HL-60/S4 treated with phorbol 12-myristate 13-acetate at 8.2 ng/mL for 4 days and 3 days (cell line): ENCODE results near the gene KIRREL2.
"Not testable (repeated sequence)": the region's sequence is repeated elsewhere in the genome, so short reads cannot be mapped to it uniquely, and the experiment has no call there.

Source experiments
- in situ Hi-C: fragments of 300-500 bp; cut with MboI; formaldehyde crosslinking; loops from 2 replicates; pipeline ENCODE4 v1.15.0; 2022; ENCODE audit warnings: low sequenced_read_pairs

The KIRREL2 gene

DNA sequence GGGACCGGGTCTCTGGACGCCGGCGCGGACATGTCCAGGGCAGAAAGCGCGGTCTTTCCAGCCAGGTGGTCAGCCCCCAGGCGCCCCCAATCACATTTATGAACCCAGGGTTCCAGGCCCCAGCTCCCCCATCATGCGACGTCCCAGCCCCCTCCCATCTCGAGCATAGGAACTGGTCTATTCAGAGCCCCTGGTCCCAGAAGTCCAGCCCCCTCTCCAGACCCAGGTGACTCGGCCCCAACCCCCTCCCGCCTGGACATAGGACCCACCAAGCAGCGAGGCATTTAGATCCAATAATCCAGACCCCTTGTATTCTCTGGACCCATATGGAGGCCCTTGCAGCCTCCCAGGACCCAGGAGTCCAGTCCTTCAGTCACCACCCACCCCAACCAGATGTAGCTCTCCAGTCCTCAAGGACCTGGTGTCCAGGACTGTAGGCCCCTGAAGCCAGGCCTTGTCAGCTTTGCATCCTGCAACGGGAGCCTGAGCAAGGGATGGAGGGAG, 12.2 kb downstream of the KIRREL2 start:
- in situ Hi-C loops: no loop called here

DNA sequence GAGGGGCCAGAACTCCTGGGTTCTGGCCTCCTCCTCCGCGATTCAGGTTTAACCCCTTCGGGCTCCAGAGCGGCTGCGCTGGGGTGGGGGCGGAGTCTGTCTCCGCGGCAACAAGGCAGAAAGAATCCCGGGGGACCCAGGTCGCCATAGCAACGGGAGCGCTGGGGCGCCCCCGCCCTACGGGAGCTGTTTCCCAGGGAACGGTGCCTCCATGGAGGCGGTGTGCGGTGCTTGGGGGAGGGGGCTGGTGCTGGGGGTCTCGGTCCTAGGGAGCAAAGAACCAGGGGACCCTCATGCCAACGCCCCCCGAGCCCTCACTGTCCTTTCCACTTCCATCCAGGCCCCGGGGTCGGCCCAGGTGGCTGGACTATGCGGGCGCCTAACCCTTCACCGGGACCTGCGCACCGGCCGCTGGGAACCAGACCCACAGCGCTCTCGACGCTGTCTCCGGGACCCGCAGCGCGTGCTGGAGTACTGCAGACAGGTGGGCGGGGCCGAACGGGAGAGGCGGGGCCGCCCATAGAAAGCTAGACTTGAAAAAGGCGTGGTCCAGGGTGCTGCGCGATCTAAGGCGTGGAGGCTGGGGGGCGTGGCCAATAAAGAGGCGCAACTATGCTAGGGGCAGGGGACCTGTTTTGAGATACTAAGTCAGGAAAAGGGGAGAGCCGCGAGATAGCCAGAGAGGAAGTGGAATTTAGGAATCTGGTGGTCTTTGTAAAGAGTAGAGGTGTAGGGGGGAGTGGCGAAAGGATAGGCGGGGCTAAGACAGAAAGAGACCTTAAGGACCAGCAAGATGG, 12.8 kb downstream of the KIRREL2 start:
- in situ Hi-C loops: loop anchor here (10.0 kb wide), 1 partner anchor 65 kb away; the partner anchor contains the start of gene LRFN3

DNA sequence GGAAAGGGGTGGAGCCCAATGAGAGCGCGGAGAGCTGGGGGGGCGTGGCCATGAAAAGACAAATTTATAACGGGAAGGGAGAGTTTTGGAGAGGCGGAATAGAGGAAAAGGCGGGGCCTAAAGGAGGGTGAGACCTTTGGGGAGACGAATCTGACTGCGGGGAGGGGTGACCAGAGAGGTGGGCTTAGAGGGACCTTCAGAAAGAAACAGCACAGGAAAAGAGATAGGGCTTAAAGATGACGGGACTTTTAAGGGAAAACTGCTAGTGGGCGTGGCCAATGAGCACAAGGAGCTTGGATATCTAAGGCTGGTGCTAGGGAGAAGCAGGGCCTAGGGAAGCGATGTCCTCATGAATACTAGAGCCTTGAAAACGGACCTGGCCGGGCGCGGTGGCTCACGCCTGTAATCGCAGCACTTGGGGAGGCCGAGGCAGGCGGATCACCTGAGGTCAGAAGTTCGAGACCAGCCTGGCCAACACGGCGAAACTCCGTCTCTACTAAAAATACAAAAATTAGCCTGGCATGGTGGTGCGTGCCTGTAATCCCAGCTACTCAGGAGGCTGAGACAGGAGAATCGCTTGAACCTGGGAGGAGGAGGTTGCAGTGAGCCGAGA, 13.5 kb downstream of the KIRREL2 start:
- in situ Hi-C loops: loop anchor here (10.0 kb wide), 1 partner anchor 65 kb away; the partner anchor contains the start of gene LRFN3

DNA sequence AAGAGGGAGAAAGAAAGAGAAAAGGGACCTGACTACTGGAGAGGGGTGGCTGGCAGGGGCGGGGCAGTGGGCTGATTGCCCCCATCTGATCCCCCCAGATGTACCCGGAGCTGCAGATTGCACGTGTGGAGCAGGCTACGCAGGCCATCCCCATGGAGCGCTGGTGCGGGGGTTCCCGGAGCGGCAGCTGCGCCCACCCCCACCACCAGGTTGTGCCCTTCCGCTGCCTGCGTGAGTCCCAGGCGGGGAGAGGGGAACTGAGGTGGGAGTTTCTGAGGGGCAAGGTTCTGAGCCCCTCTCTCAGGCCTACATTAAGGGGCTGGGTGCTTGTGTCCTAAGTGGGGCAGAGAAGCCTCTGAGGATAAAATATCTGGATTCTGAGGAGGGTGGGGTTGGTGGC, 14.1 kb downstream of the KIRREL2 start:
- in situ Hi-C loops: loop anchor here (10.0 kb wide), 1 partner anchor 64 kb away; the partner anchor contains the start of gene LRFN3

DNA sequence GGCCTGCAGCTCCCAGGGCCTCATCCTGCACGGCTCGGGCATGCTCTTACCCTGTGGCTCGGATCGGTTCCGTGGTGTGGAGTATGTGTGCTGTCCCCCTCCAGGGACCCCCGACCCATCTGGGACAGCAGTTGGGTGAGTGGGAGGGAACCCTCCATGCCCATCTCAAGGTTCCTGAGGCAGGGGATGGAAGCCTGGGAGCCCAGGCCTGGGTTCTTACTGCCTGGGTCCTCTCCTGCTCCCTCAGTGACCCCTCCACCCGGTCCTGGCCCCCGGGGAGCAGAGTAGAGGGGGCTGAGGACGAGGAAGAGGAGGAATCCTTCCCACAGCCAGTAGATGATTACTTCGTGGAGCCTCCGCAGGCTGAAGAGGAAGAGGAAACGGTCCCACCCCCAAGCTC, 14.9 kb downstream of the KIRREL2 start:
- in situ Hi-C loops: loop anchor here (10.0 kb wide), 1 partner anchor 63 kb away; the partner anchor contains the start of gene LRFN3

DNA sequence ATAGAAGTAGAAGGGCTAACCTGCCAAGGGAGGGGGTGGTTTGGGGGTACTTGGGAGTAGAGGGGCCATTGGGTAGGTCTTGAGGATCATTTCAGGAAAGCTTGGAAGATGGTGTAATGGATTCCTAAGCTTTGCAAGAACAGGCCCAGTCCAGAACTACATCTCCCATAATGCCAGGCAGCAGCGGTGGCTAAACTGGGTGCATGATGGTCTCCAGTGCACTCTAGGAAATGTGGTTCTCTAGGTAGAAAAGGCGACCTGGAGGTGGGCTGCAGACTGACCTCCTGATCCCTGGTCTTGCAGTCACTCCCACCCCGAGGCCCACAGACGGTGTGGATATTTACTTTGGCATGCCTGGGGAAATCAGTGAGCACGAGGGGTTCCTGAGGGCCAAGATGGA, 15.5 kb downstream of the KIRREL2 start:
- in situ Hi-C loops: loop anchor here (10.0 kb wide), 1 partner anchor 63 kb away; the partner anchor contains the start of gene LRFN3

DNA sequence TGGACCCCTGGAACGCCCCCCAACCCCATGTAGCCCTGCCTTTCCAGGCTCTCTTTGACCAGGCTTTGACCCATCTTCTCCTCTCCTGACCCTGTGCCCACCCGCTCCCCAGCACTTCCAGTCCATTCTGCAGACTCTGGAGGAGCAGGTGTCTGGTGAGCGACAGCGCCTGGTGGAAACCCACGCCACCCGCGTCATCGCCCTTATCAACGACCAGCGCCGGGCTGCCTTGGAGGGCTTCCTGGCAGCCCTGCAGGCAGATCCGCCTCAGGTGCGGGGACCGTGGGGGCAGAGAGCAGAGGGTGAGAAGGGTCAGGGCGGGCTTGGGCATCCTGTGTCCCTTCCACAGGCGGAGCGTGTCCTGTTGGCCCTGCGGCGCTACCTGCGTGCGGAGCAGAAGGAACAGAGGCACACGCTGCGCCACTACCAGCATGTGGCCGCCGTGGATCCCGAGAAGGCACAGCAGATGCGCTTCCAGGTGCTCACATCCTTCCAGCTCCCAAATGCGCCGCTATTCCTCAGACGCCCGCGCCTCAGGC, 17.8 kb downstream of the KIRREL2 start:
- in situ Hi-C loops: loop anchor here (10.0 kb wide), 1 partner anchor 60 kb away; the partner anchor contains the start of gene LRFN3

DNA sequence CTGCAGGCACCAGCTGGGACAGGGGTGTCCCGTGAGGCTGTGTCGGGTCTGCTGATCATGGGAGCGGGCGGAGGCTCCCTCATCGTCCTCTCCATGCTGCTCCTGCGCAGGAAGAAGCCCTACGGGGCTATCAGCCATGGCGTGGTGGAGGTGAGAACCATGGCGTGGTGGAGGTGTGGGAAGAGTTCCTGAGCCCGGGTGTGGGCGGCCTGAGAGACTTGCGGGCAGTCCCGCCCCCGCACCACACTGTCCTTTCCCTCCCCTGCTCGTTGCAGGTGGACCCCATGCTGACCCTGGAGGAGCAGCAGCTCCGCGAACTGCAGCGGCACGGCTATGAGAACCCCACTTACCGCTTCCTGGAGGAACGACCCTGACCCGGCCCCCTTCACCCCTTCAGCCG, 22.4 kb downstream of the KIRREL2 start:
- in situ Hi-C loops: loop anchor here (10.0 kb wide), 1 partner anchor 56 kb away; the partner anchor contains the start of gene LRFN3

DNA sequence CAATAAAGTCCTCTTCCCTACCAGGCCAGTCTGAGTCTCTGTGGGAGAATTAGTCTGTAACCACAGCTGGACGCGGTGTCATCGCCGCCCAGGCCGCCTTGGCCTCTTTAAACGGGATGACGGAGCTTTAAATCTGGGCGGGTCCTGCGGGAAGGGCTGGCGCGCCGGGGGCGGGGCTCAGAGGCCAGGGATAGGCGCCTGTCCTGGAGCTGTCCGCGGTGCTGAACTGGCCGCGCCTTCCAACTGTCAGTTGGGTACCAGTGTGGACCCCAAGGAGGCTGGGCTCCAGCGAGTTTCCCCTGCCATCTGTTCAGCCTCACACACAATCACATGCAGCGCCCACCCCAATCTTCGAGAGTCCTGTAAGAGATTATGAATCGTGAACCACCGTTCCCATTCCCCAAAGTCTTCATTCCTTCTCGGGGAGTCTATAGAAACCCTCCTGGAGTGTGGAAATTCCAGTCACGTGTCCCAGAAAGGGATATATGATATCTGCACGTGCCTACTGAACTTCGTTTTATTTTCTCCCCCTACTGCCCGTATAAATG, 23.1 kb downstream of the KIRREL2 start:
- in situ Hi-C loops: loop anchor here (10.0 kb wide), 1 partner anchor 55 kb away; the partner anchor contains the start of gene LRFN3

DNA sequence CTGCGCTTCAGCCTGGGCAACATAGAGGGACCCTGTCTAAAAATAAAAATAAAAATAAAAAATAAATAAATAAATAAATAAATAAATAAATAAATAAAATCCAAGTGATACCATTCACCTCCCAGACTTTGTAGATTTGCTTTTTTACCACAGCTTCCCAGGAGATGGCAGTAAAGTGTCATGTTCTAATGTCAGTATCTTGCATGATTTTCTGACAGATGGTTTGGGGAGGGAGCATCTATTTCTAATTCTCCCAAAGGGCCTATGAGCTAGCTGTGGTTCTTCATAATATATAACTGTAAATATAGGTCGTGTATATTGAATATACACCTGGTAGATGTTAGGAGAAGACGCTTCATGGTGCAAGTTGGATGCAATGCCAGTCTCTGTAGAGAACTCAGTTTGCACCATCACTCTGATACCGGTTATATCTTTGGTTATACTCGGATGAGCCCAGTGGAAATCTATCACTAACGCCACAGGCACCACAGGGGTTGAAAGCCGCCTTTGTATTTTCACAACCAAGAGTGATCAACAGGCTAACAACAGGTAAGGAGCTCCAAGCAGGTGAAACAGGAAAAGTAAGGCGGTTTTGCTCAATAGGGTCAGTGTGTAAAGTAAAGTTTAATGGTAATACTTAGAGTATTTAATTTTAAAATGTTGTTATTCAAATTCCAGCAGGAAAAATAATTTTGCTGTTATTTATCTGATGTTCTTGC, 25.6 kb downstream of the KIRREL2 start:
- in situ Hi-C loops: no loop called here

DNA sequence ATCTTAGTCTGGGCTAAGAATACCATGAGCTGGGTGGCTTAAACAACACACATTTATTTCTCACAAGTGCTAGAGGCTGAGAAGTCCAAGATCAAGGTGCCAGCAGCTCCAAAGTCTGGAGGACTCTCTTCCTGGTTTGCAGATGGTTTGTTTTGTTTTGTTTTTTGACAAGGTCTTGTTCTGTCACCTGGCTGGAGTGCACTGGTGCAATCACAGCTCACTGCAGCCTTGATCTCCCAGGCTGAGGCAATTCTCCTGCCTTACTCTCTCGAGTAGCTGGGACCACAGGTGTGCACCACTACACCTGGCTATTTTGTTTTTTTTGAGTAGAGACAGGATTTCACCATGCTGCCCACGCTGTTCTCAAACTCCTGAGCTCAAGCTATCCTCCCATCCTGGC, 27.2 kb downstream of the KIRREL2 start:
- in situ Hi-C loops: no loop called here

DNA sequence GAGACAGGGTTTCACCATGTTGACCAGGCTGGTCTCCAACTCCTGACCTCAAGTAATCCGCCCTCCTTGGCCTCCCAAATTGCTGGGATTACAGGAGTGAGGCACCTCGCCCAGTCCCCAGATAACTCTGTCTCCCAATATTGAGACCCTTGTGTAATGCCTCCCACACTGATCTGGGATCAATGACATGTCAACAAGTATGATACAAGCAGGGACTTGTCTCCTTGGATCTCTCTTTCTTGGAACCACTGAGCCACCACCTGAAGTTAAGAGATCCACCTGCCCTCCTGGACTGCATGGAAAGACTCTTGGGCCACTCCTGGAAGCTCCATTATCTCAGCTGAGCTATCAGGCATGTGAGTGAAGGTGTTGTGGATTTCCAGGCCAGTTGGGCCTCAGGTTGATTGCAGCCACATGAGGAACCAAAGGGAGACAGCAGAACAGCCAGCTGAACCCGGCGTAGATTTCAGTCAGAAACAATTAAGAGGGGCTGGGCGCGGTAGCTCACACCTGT, 28.6 kb downstream of the KIRREL2 start:
- in situ Hi-C loops: no loop called here

DNA sequence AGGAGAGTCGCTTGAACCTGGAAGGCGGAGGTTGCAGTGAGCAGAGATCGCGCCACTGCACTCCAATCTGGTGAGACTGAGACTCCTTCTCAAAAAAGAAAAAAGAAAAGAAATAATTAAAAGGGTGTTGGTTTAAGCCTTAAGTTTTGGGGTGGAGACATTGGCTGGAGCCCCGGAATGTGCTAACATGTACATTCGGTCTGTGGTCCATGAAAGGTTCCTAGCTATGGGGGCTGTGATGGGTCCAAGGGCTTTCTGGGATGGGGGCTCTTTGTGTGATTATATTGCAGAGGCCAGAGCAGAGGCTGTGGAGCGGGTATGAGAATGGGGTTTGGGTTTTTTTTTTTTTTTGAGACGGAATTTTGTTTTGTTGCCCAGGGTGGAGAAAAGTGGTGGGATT, 29.2 kb downstream of the KIRREL2 start:
- in situ Hi-C loops: no loop called here

DNA sequence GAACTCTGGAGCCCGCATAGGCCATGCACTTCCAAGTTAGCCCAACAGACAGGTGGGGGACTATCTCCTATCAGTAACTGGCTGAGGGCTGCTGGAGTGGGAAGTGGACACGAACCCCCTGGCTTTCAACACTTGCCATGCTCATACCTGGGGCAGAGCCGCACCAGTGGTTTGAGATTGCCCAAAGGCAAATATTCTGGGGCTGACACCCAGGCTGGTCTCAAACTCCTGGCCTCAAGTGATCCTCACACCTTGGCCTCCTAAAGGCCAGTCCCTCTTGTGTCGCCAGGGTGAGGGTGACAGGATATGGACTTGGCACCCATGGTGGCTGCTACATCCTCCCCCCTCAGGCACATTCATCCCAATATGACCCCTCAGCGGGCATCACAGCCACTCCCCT, 30.5 kb downstream of the KIRREL2 start:
- in situ Hi-C loops: no loop called here

DNA sequence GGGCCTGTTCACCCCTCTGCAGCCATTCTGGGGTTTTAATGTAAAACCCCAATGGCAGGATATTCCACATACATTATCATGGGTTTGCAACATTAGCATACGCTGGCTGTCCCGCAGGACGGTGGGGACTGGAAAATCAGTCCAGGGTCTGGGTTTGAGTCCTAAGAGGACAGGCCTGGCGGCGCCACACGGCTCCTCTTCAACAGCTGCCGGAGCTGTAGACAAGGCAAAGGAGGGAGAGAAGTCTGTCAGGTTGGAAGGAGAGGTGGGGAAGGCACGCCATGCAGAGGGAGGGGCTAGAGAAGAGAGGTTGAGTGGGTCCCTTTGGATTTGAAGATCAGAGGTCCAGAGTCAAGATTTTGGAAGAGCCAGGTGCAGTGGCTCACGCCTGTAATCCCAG, 31.7 kb downstream of the KIRREL2 start:
- in situ Hi-C loops: no loop called here

DNA sequence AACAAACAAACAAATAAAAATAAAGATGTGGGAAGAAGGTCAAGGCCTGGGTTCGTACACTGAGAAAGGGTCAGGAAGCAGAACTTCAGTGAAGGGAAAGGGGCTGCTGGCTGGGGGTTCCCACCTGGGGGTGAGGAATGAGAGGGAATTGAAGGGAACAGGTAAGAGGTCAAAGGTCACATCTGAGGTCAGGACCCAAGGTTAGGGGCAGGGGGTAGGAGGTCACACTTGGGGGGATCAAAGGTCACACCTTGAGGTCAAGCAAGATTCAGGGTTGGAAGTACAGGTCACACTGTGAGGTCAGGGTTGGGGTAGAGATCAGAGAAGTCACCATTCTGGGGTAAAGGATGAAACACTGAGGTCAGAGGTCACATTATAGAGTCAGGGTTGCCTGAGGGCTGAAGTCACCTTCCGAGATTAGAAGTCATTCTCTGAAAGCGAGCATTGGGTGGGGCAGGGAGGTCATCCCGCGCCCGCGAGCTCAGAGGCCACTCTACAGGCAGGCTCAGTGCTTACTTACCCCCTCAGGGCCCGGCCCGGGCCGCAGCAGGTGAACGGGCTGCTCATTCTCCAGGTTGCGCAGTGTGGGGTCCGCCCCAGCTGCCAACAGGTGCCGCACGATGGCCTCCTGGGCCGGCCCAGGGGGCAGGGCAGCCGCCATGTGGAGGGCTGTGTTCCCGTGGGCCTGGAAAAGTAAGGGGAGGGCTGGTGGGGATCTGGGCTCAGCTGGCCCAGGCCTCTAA, 32.8 kb downstream of the KIRREL2 start:
- in situ Hi-C loops: no loop called here

DNA sequence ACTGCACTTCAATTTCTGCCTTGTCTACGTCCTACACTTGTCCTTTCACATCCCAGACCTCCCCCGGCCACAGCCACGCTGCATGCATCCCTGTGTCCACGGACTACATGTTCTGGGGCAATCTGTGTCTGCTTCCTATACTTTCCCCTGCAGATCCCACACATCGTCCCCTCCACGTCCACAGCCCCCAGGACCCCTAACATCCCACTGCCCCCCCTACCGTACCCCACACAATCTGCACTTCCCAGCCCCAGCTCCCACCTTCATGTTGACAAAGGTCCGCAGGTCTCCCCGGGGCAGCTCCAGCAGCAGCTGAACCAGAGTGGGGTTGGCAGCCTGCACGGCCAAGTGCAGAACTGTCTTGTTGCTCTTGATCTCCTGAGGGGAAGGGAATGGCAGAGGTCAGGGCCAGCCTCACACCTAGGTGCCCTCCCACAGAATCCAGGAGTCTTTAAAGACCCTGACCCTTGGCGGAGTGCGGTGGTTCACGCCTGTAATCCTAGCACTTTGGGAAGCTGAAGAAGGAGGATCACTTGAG, 33.5 kb downstream of the KIRREL2 start:
- in situ Hi-C loops: no loop called here

DNA sequence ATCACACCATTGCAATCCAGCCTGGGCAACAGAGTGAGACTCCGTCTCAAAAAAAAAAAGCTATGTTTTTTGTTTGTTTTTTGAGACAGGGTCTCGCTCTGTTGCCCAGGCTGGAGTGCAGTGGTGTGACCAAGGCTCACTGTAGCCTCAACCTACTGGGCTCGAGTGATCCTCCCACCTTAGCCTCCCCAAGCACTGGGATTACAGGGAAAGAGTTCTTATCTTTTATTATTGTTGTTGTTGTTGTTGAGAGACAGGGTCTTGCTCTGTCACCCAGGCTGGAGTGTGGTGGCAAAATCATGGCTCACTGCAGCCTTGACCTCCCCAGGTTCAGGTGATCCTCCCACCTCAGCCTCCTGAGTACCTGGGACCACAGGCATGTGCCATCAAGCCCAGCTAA, 35.1 kb downstream of the KIRREL2 start:
- in situ Hi-C loops: not testable (repeated sequence)

DNA sequence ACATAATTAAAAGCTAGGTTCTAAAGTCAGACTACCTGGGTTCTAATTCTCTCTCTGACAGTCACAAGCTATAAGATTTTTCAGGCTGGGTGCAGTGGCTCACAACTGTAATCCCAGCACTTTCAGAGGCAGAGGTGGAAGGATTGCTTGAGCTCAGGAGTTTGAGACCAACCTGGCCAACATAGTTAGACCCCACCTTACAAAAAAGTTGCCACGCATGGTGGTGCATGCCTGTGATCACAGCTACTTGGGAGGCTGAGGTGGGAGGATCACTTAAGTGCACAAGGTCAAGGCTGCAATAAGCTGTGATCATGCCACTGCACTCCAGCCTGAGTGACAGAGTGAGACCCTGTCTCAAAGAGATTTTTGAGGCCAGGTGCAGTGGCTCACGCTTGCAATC, 37.6 kb downstream of the KIRREL2 start:
- in situ Hi-C loops: no loop called here
